Neural cell (in vitro differentiated cells): ENCODE measurements around the gene PDHB. TPM values are rescaled to one million over a fixed set of nuclear protein-coding genes. Genes with fewer than 3 reads are reported as not detected.

Experiments used
- H2AFZ ChIP-seq: fragments of 200-600, 300-800 bp; sonication (generic), shearing (Covaris generic); 2 replicates; pipeline ENCODE4 v1.6.0; 2014; ENCODE audit warnings: low read depth, mild to moderate bottlenecking, antibody characterized with exemption, low read length, moderate library complexity
- H3F3A ChIP-seq: fragments of 200-600 bp; shearing (Covaris generic); 2 replicates; pipeline ENCODE4 v1.6.1; 2016; ENCODE audit warnings: mild to moderate bottlenecking, moderate library complexity, mixed read lengths, antibody characterized with exemption, low read length; ENCODE audit not compliant: insufficient read depth, poor library complexity, severe bottlenecking
- H3K27ac ChIP-seq: fragments of 200-600, 300-800 bp; sonication (generic), shearing (Covaris generic); 2 replicates; pipeline ENCODE4 v1.5.1; 2014; ENCODE audit warnings: mild to moderate bottlenecking, low read length, moderate library complexity
- H3K27me3 ChIP-seq: fragments of 300-800, 200-600 bp; sonication (generic), shearing (Covaris generic); 2 replicates; pipeline ENCODE4 v1.6.0; 2014; ENCODE audit warnings: mild to moderate bottlenecking, low read depth, low read length, moderate library complexity; ENCODE audit not compliant: insufficient read depth
- H3K36me3 ChIP-seq: fragments of 300-800, 200-600 bp; sonication (generic), shearing (Covaris generic); 2 replicates; pipeline ENCODE4 v1.5.1; 2014; ENCODE audit warnings: mild to moderate bottlenecking, antibody characterized with exemption, low read length, moderate library complexity; ENCODE audit not compliant: insufficient read depth
- H3K4me2 ChIP-seq: fragments of 300-800, 200-600 bp; sonication (generic), shearing (Covaris generic); 2 replicates; pipeline ENCODE4 v1.6.0; 2014; ENCODE audit warnings: mild to moderate bottlenecking, low read length
- H3K4me3 ChIP-seq: fragments of 300-800, 200-600 bp; sonication (generic), shearing (Covaris generic); 2 replicates; pipeline ENCODE4 v1.5.1; 2014; ENCODE audit warnings: mild to moderate bottlenecking, low read length, moderate library complexity
- H3K79me2 ChIP-seq: fragments of 200-600 bp; shearing (Covaris generic); replicated peaks from 2 replicates; pipeline ENCODE4 v1.6.0; 2014; ENCODE audit warnings: mild to moderate bottlenecking, low read length, moderate library complexity; ENCODE audit not compliant: insufficient read depth
- H3K9ac ChIP-seq: fragments of 300-800, 200-600 bp; sonication (generic), shearing (Covaris generic); 2 replicates; pipeline ENCODE4 v1.6.1; 2016; ENCODE audit warnings: mild to moderate bottlenecking, low read length, mixed read lengths
- H3K9me2 ChIP-seq: fragments of 200-600 bp; shearing (Covaris generic); 2 replicates; pipeline ENCODE4 v1.6.1; 2016; ENCODE audit warnings: mild to moderate bottlenecking, low read length, mixed read lengths; ENCODE audit not compliant: insufficient read depth
- H3K9me3 ChIP-seq: fragments of 200-600, 300-800 bp; sonication (generic), shearing (Covaris generic); 2 replicates; pipeline ENCODE4 v1.6.1; 2016; ENCODE audit warnings: mild to moderate bottlenecking, mixed run types, low read length, moderate library complexity, mixed read lengths
- H4K20me1 ChIP-seq: fragments of 200-600 bp; shearing (Covaris generic); 2 replicates; pipeline ENCODE4 v1.6.1; 2016; ENCODE audit warnings: mild to moderate bottlenecking, mixed run types; ENCODE audit not compliant: insufficient read depth
- CTCF ChIP-seq: fragments of 450-650 bp; IDR thresholded peaks from 2 replicates; pipeline ENCODE4 v1.5.1; 2014; ENCODE audit warnings: antibody characterized with exemption, mild to moderate bottlenecking, moderate library complexity; ENCODE audit not compliant: poor library complexity, severe bottlenecking
- EZH2 ChIP-seq: fragments of 200-600, 300-800 bp; shearing (Covaris generic), sonication (generic); IDR thresholded peaks from 2 replicates; pipeline ENCODE4 v1.6.1; 2014; ENCODE audit warnings: antibody characterized with exemption, low read length, borderline replicate concordance, mild to moderate bottlenecking; ENCODE audit not compliant: insufficient read depth, poor library complexity, severe bottlenecking
- MXI1 ChIP-seq: fragments of 450-650 bp; conservative IDR thresholded peaks from 2 replicates; pipeline ENCODE4 v1.6.1; 2014; ENCODE audit warnings: antibody characterized with exemption, mild to moderate bottlenecking; ENCODE audit not compliant: poor library complexity, severe bottlenecking
- POLR2AphosphoS5 ChIP-seq: IDR thresholded peaks from 2 replicates; pipeline ENCODE4 v1.6.1; 2012
- RAD21 ChIP-seq: fragments of 450-650 bp; conservative IDR thresholded peaks from 2 replicates; pipeline ENCODE4 v1.6.1; 2014; ENCODE audit warnings: antibody characterized with exemption, mild to moderate bottlenecking, moderate library complexity
- REST ChIP-seq: IDR thresholded peaks from 2 replicates; pipeline ENCODE4 v1.6.1; 2012; ENCODE audit warnings: borderline replicate concordance
- SMC3 ChIP-seq: fragments of 450-650 bp; conservative IDR thresholded peaks from 2 replicates; pipeline ENCODE4 v1.6.1; 2014; ENCODE audit warnings: antibody characterized with exemption, mild to moderate bottlenecking, moderate library complexity; ENCODE audit not compliant: poor library complexity
- polyA plus RNA-seq: library from polyadenylated mRNA; depleted of rRNA; stranded (reverse); fragments of >200 nt; gene quantifications from 2 replicates; pipeline ENCODE4 v1.2.3, GENCODE V29; 2014

Gene PDHB
- polyA plus RNA-seq, 1 donor from 2014 or later: 154 TPM

- Histone ChIP-seq H3K4me3 (no peak overlapping the region), H3K4me2 (no peak overlapping the region), H3K9ac (no peak overlapping the region), H3K27ac (no peak overlapping the region), H3K27me3 (no peaks in the 10 kb centered on the region), H3F3A (no peaks in the 10 kb centered on the region), H3K79me2 (no peaks in the 10 kb centered on the region), H3K9me2 (no peaks in the 10 kb centered on the region), H2AFZ (no peak overlapping the region), H3K36me3 (no peaks in the 10 kb centered on the region), H4K20me1 (no peaks in the 10 kb centered on the region), H3K9me3 (no peaks in the 10 kb centered on the region)
- TF ChIP-seq REST: no peak
Measured at GRCh38 chr3:58466899-58467563, 33.4 kb upstream of the PDHB start.

GRCh38 chr3:58464866-58465265, 31.2 kb upstream of the PDHB start:
- H4K20me1 ChIP-seq: no peaks in the 10 kb centered on the region
- H3K4me2 ChIP-seq: no peak overlapping the region
- no peaks in the 10 kb centered on the region for H3K36me3 ChIP-seq
- H3K27me3 ChIP-seq: no peaks in the 10 kb centered on the region
- no peak for TF ChIP-seq REST
- no peak for TF ChIP-seq MXI1
- no peak for TF ChIP-seq RAD21
- no peak for TF ChIP-seq SMC3
- no peak for TF ChIP-seq CTCF
- no peak for TF ChIP-seq POLR2AphosphoS5
- no peak for TF ChIP-seq EZH2
- H3K4me3 ChIP-seq: no peak overlapping the region
- no peaks in the 10 kb centered on the region for H3K79me2 ChIP-seq
- H3K9ac ChIP-seq: no peak overlapping the region
- H3K9me2 ChIP-seq: no peaks in the 10 kb centered on the region
- no peaks in the 10 kb centered on the region for H3K9me3 ChIP-seq
- no peak overlapping the region for H2AFZ ChIP-seq
- H3K27ac ChIP-seq: no peak overlapping the region
- H3F3A ChIP-seq: no peaks in the 10 kb centered on the region
